ENCODE results near the gene KRT71. TPM values are rescaled to one million over a fixed set of nuclear protein-coding genes. Genes with fewer than 3 reads are reported as not detected.
A peak's percentile ranks its signal among the peaks of the same experiment; 100 is the strongest.

Gene KRT71
- total RNA-seq, 4 donors from 2014 or later = 0.32 to 61.7 (median 1.6) TPM; not detected in 1

DNA sequence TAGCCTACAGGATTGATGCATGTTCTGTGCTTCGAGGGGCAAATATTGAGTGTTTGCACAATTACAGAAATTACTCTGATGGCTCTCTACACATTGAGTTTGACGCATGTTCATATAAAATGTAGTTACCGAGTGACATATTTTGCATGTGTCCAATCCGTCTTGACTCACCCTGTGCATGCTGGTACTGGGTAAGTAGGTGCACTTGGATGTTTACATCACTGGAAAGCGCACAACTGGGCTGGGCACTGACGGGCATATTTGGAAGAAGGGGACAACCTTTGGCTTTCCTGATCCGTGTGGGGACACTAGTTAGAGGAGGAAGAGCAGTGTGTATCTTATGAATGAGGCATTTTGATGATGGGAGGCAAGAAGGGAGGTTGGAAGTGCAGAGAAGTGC, 55.0 kb downstream of the KRT71 start:
- intact Hi-C loops (cut with DNase I; ENCODE audit: low total_unique reads) = no loop called here
- WGBS, 2 donors = 81 to 82% methylated on average over 7 of the region's 7 CpGs

DNA sequence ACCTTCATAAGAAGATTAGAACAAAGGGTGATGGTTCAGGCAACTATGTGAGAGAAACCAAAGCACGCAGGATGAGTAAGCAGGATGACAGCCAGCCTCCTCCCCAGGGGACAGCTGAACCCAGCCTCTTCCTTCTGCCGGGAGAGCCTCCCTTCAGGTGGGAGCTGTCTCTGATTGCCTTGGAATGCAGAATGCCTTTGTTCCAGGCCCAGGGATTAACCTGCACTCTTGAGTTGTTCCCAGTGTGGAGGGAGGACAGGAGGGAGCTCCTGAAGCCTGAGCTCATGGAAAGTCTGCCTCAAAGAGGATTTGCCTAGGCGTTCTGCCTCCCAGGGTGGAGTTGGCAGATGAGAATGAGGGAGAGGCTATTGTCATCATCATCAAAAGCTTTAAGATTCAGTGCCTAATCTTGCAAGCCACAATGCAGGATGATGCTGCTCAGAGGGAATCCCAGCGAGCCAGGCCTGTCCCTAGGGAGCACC, 56.3 kb downstream of the KRT71 start:
- 23 to 26% methylated on average over 4 of the region's 4 CpGs for WGBS, 2 donors
- no peak overlapping the region for H3K4me3 ChIP-seq (ENCODE audit: low read depth, poor library complexity, severe bottlenecking)
- intact Hi-C loops (cut with DNase I; ENCODE audit: low total_unique reads) = no loop called here
- peak in 1 of 2 donors; percentile 86 for DNase-seq (ENCODE audit: low spot score in 2 of 2)
- TF ChIP-seq POLR2A (IDR thresholded peaks at IDR 0.05) = no peak
- TF ChIP-seq, protein P1, sequence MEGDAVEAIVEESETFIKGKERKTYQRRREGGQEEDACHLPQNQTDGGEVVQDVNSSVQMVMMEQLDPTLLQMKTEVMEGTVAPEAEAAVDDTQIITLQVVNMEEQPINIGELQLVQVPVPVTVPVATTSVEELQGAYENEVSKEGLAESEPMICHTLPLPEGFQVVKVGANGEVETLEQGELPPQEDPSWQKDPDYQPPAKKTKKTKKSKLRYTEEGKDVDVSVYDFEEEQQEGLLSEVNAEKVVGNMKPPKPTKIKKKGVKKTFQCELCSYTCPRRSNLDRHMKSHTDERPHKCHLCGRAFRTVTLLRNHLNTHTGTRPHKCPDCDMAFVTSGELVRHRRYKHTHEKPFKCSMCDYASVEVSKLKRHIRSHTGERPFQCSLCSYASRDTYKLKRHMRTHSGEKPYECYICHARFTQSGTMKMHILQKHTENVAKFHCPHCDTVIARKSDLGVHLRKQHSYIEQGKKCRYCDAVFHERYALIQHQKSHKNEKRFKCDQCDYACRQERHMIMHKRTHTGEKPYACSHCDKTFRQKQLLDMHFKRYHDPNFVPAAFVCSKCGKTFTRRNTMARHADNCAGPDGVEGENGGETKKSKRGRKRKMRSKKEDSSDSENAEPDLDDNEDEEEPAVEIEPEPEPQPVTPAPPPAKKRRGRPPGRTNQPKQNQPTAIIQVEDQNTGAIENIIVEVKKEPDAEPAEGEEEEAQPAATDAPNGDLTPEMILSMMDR (IDR thresholded peaks at IDR 0.05) = no peak

More for the DNA sequence above, 55.0 kb downstream of the KRT71 start:
- no peak overlapping the region for H3K4me3 ChIP-seq (ENCODE audit: low read depth, poor library complexity, severe bottlenecking)
- TF ChIP-seq, protein P1 (IDR thresholded peaks at IDR 0.05) = no peak
- TF ChIP-seq POLR2A (IDR thresholded peaks at IDR 0.05) = no peak
- DNase-seq (ENCODE audit: low spot score in 2 of 2) = no peak

DNA sequence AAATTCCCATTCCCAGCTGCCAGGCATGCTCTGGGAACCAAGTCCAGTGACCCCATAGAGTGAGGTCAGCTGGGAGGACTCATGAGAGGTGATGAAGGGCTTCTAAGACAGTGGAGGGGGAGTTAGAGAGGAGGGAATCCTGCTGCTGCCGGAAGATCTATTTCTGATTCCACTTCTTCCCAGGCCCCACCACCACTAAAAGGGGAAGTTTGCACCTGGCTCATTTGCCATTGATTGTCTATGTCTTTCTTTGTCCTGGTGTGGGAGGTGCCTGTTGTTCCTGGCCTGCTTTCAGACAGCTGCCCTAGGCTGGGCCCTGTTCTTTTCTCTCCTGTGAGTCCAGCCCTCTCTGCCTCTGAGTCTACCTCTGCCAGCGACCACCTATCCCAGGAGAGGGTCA, 56.9 kb downstream of the KRT71 start:
- no peak for DNase-seq (ENCODE audit: low spot score in 2 of 2)
- WGBS, 2 donors = 67 to 91% methylated on average over 2 of the region's 2 CpGs
- TF ChIP-seq POLR2A (IDR thresholded peaks at IDR 0.05) = no peak
- TF ChIP-seq, protein P1 (IDR thresholded peaks at IDR 0.05) = no peak
- intact Hi-C loops (cut with DNase I; ENCODE audit: low total_unique reads) = no loop called here
- H3K4me3 ChIP-seq (ENCODE audit: low read depth, poor library complexity, severe bottlenecking) = no peak overlapping the region

DNA sequence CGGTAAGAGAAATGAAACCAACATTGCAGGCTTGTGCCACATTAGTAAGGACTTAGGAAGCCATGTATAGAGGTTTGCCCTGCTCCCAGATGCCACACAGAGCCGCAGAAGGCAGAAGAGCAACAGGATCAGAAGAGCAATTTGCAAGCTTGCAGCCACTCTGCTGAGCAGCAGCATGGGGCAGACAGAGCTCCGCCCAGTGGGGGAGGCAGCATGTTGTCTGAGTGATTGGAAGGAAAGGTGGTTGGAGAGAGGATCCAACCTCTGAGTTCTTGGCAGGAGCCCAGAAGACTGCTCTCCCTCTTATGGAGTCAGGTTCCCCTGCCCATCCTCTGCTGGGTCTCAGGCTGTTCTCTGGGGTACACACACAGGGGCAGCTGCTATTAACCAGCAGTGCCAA, 57.6 kb downstream of the KRT71 start:
- DNase-seq (ENCODE audit: low spot score in 2 of 2) = peak in 1 of 2 donors; percentile 87
- intact Hi-C loops (cut with DNase I; ENCODE audit: low total_unique reads) = no loop called here
- H3K4me3 ChIP-seq (ENCODE audit: low read depth, poor library complexity, severe bottlenecking) = no peak overlapping the region
- no peak for TF ChIP-seq POLR2A (IDR thresholded peaks at IDR 0.05)
- TF ChIP-seq, protein P1 (IDR thresholded peaks at IDR 0.05) = no peak
- WGBS, 2 donors = 34 to 44% methylated on average over 3 of the region's 3 CpGs

DNA sequence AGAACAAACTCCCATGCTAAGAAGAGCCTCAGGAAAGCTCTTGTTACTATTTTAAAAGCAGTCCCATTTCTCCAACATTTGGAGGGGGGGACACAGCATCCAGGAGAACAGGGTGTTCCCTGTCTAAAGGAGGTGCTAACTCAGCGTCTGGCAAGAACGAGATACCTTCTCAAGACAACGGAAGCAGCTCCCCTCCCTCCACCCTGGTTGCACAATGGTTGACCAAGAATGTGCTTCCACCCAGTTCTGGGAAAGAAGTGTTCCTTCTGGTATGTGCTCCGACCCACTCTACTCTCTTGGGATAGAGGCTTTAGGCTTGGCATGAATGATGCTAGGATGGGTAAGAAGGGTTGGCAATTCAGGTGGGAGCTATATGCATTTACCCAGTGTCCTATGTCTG, 58.4 kb downstream of the KRT71 start:
- intact Hi-C loops (cut with DNase I; ENCODE audit: low total_unique reads) = no loop called here
- 13 to 34% methylated on average over 4 of the region's 4 CpGs for WGBS, 2 donors
- TF ChIP-seq, protein P1 (IDR thresholded peaks at IDR 0.05) = no peak
- TF ChIP-seq POLR2A (IDR thresholded peaks at IDR 0.05) = no peak
- peak; percentile 86 to 89 for DNase-seq (ENCODE audit: low spot score in 2 of 2)
- no peak overlapping the region for H3K4me3 ChIP-seq (ENCODE audit: low read depth, poor library complexity, severe bottlenecking)

DNA sequence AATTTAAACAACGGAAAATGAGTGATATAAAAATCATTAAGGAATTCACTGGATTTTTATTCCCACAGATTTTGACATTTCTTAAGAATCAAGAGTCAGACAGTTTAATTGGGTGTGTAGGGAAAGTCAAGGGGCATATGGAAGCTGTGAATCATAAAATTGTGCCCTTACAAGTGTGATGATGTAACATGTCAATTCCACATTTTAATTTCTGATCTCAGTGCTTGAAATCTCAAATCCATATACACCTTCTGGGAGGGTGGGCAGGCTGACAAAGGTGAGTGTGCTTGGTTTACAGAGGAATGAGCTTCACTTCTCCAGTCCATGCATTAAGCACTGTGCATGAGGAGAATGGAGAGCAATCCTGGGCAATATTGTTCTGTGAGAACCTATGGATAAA, 58.8 kb downstream of the KRT71 start:
- no peak overlapping the region for H3K4me3 ChIP-seq (ENCODE audit: low read depth, poor library complexity, severe bottlenecking)
- TF ChIP-seq, protein P1 (IDR thresholded peaks at IDR 0.05) = no peak
- TF ChIP-seq POLR2A (IDR thresholded peaks at IDR 0.05) = no peak
- intact Hi-C loops (cut with DNase I; ENCODE audit: low total_unique reads) = no loop called here
- no peak for DNase-seq (ENCODE audit: low spot score in 2 of 2)
- WGBS, 2 donors = 65 to 77% methylated on average over 1 of the region's 1 CpG
